ENCODE results near the gene AMN1. TPM values are rescaled to one million over a fixed set of nuclear protein-coding genes. Genes with fewer than 3 reads are reported as not detected.

AMN1 gene
- total RNA-seq, 5 donors from 2014 or later (not counting 1 experiment from before 2014, with no cell fraction given), result 8.4 to 13.6 (median 12.2) TPM

GRCh38 chr12:31627456-31628054, 101.3 kb downstream of the AMN1 start:
- WGBS (ENCODE audit: insufficient coverage), result 93% methylated on average over 3 of the region's 5 CpGs
- Histone ChIP-seq H3K27me3 (replicated peaks in 1 of 2; ENCODE audit: control insufficient read depth in 2 of 2, extremely low read depth in 1 of 2, insufficient read depth in 2 of 2, low read length in 1 of 2) (peaks cover 0 to 9% of the 10 kb centered on the region in 2 experiments), H3K9me3 (no peaks in the 10 kb centered on the region), H3K4me1 (ENCODE audit: control insufficient read depth in 1 of 2, extremely low read depth in 1 of 2, insufficient read depth in 2 of 2, low read length in 2 of 2) (no peaks in the 10 kb centered on the region), H3K27ac (ENCODE audit: low read length) (no peak overlapping the region), H3K36me3 (ENCODE audit: control insufficient read depth in 2 of 2, extremely low read depth in 1 of 2, insufficient read depth in 1 of 2, low read length in 1 of 2) (no peaks in the 10 kb centered on the region), H3K4me3 (ENCODE audit: control insufficient read depth in 1 of 2, extremely low read depth in 1 of 2, low read length in 1 of 2) (no peak overlapping the region)
- H3K27ac Mint-ChIP-seq, result no peak overlapping the region
- POLR2A ChIA-PET, result interaction anchor here in 1 of 2 donors (0.6 kb wide), 1 partner anchor 1806 kb away, joined by 3 read pairs; no protein-coding TSS in a partner anchor
- no peaks in the 10 kb centered on the region for H3K4me1 Mint-ChIP-seq
- ATAC-seq (replicated peaks in 1 of 4) (no peak), DNase-seq (no peak)
- CTCF ChIA-PET, result interaction anchor here (0.5 to 0.6 kb wide), 2 partner anchors 11 to 615 kb away, joined by 4 to 5 read pairs; no protein-coding TSS in a partner anchor
- no peaks in the 10 kb centered on the region for H3K9me3 Mint-ChIP-seq
- H3K27me3 Mint-ChIP-seq, result peaks cover 3% of the 10 kb centered on the region in 2 donors
- H3K4me3 Mint-ChIP-seq, result no peak overlapping the region
- no peaks in the 10 kb centered on the region for H3K36me3 Mint-ChIP-seq

- H3K4me1 Mint-ChIP-seq, result no peaks in the 10 kb centered on the region
- ATAC-seq (replicated peaks in 1 of 4) (no peak), DNase-seq (no peak)
- Histone ChIP-seq H3K27ac (ENCODE audit: low read length) (no peak overlapping the region), H3K9me3 (no peaks in the 10 kb centered on the region), H3K36me3 (ENCODE audit: control insufficient read depth in 2 of 2, extremely low read depth in 1 of 2, insufficient read depth in 1 of 2, low read length in 1 of 2) (no peaks in the 10 kb centered on the region), H3K4me1 (ENCODE audit: control insufficient read depth in 1 of 2, extremely low read depth in 1 of 2, insufficient read depth in 2 of 2, low read length in 2 of 2) (no peaks in the 10 kb centered on the region), H3K27me3 (replicated peaks in 1 of 2; ENCODE audit: control insufficient read depth in 2 of 2, extremely low read depth in 1 of 2, insufficient read depth in 2 of 2, low read length in 1 of 2) (peaks cover 0 to 9% of the 10 kb centered on the region in 2 experiments), H3K4me3 (ENCODE audit: control insufficient read depth in 1 of 2, extremely low read depth in 1 of 2, low read length in 1 of 2) (no peak overlapping the region)
- H3K27ac Mint-ChIP-seq, result no peak overlapping the region
- no CpG with 5 or more reads among the region's 7 CpGs for WGBS (ENCODE audit: insufficient coverage)
- ChIA-PET POLR2A (no interaction called here), CTCF (no interaction called here)
- H3K36me3 Mint-ChIP-seq, result no peaks in the 10 kb centered on the region
- no peak overlapping the region for H3K4me3 Mint-ChIP-seq
- peaks cover 3% of the 10 kb centered on the region in 2 donors for H3K27me3 Mint-ChIP-seq
- H3K9me3 Mint-ChIP-seq, result no peaks in the 10 kb centered on the region
Measured at GRCh38 chr12:31626270-31626995, 102.4 kb downstream of the AMN1 start.

GRCh38 chr12:31622038-31622437, 106.8 kb downstream of the AMN1 start:
- Histone ChIP-seq H3K9me3 (no peaks in the 10 kb centered on the region), H3K4me3 (ENCODE audit: control insufficient read depth in 1 of 2, extremely low read depth in 1 of 2, low read length in 1 of 2) (no peak overlapping the region), H3K36me3 (ENCODE audit: control insufficient read depth in 2 of 2, extremely low read depth in 1 of 2, insufficient read depth in 1 of 2, low read length in 1 of 2) (no peaks in the 10 kb centered on the region), H3K27ac (ENCODE audit: low read length) (no peak overlapping the region), H3K27me3 (replicated peaks in 1 of 2; ENCODE audit: control insufficient read depth in 2 of 2, extremely low read depth in 1 of 2, insufficient read depth in 2 of 2, low read length in 1 of 2) (peaks cover 0 to 7% of the 10 kb centered on the region in 2 experiments), H3K4me1 (ENCODE audit: control insufficient read depth in 1 of 2, extremely low read depth in 1 of 2, insufficient read depth in 2 of 2, low read length in 2 of 2) (no peaks in the 10 kb centered on the region)
- ChIA-PET POLR2A (no interaction called here), CTCF (no interaction called here)
- Mint-ChIP-seq H3K4me1 (no peaks in the 10 kb centered on the region), H3K27ac (no peak overlapping the region), H3K4me3 (no peak overlapping the region), H3K9me3 (no peaks in the 10 kb centered on the region), H3K27me3 (peaks cover 0 to 5% of the 10 kb centered on the region in 2 donors), H3K36me3 (no peaks in the 10 kb centered on the region)
- 100% methylated on average over 1 of the region's 4 CpGs for WGBS (ENCODE audit: insufficient coverage)
- DNase-seq (no peak), ATAC-seq (replicated peaks in 1 of 4) (no peak)

Other genes starting within 250 kb of the AMN1 start
- gene DENND5B, start 137.9 kb downstream of the AMN1 start, total RNA-seq, result 1 to 10 TPM in 3 of 5 donors, under 1 TPM in 2; 0.38 to 2.6 (median 1.2) TPM
- gene ETFBKMT, start 69.3 kb downstream of the AMN1 start, total RNA-seq, result 1 to 10 TPM in 4 of 5 donors, under 1 TPM in 1; 0.48 to 2.1 (median 1.6) TPM
- 100 to 1,000 TPM; 196 to 351 (median 265) TPM for gene RESF1, start 230.4 kb upstream of the AMN1 start, total RNA-seq